HG02840 (cell line): ENCODE data around the gene CNR1.

Experiments used
- ATAC-seq: cut with Tn5 transposase; IDR thresholded peaks from one replicate; pipeline ENCODE4 v1.9.1; 2021; ENCODE audit warnings: mild to moderate bottlenecking, moderate library complexity, moderate number of reproducible peaks; ENCODE audit not compliant: unreplicated experiment, low FRiP score

The CNR1 gene

DNA sequence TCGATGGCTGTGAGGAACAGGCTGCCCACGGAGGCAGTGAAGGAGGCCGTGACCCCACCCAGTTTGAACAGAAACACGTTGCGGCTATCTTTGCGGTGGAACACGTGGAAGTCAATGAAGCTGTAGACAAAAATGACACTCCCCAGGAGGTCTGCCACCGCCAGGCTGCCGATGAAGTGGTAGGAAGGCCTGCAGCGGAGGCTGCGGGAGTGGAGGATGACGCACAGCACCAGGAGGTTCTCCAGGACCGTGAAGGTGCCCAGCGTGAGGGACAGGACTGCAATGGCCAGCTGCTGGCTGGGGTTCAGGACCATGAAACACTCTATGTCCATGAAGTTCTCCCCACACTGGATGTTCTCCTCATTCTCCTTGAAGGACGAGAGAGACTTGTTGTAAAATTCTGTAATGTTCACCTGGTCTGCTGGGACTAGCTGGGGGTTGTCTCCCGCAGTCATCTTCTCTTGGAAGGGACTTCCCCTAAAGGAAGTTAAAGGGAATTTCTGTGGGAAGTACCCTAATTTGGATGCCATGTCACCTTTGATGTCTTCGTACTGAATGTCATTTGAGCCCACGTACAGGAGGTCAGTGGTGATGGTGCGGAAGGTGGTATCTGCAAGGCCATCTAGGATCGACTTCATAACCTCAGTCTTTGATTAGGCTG is 21.4 kb downstream of the CNR1 start:
- ATAC-seq: no peak

DNA sequence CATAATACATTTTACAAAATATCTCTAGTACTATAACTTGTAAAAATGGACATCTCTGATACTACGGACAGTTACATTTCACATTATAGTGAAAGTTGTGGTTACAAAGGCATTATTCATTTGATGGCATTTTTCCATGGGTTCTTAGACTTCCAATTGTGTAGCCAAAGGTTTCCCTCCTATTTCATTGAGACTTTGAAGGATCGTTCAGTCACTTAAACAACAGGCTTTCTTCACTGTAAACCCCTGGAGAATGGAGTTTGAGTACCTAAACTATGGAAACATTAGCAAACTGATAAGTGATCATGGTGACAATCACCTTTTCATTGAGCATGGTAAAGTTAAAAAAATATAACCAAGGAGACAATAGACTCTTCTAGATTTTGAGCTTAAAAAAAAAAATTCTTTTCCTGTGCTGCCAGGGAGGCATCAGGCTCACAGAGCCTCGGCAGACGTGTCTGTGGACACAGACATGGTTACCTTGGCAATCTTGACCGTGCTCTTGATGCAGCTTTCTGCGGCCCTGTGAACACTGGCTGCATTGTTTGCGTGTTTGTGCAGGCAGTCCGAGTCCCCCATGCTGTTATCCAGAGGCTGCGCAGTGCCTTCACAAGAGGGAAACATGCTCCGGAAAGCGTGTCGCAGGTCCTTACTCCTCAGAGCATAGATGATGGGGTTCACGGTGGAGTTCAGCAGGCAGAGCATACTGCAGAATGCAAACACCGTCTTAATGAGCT is 22.6 kb downstream of the CNR1 start:
- no peak for ATAC-seq

DNA sequence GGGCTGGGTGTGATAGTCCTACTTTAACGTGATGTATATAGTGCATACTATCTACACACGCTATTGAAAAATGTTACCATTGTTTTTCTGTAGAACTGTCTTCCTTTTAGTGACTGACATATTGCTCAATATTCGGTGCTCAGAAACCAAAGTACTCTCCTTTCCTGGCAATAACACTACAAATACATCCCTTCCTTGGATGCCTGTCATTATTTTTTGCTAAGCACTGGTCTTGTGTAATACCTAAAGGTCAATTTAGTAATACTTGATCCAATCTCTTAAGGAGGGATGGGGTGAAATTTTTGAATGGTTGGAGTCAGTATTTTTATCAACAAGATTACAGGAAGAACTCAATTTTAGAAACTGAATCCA is 23.9 kb downstream of the CNR1 start:
- no peak for ATAC-seq

DNA sequence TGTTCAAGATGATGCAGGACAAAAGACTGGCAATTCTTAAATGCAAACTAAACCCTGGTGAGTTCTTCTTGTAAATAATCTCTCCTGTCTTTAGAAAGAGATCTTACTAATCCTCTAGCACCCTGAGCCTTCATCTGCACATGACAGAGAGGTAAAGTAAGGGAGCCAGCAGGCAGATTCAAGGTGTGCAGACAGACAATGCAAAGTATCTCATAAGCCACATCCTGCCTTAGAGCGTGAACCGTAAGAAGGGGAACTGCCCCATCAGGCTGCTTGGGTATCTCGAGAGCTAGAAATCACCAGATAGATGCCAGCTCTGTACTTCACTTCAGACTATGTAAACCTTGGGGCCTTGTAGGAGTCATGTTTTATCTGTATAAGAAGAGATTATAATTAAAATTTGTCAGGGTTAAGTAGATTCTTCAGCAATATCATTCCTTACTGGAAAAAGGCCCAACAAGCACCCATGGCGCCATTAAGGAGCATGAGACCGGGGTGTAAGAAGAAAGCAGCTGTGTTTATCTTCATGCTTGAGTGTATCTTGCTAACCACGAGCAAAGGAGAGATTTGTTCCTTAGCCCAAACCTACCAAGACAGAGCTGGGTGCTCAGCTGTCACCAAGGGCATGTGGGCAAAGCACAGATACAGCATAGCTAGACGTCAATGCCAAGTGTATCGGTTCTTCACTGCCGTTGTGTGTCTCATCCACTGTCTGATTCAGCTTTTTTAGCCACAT is 24.4 kb downstream of the CNR1 start:
- peak; percentile 94 for ATAC-seq

DNA sequence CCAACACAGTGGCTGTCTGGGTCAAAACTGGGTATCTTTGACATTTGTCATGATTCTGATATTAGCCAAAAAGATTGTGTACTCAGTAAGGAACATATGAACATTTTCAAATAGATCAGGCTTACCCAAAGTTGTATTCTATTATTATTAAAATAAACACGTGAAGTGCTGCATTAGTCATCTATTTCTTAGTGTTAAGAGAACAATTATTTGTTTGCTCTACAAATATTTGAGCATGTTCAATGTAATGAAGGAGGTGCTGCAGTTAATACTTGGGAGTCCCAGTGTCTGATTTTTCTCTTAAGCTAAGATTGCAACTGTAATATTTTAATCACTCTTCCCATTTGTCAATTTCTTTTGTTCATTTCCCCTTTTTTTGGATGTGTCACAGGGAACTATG is 28.2 kb downstream of the CNR1 start:
- no peak for ATAC-seq

DNA sequence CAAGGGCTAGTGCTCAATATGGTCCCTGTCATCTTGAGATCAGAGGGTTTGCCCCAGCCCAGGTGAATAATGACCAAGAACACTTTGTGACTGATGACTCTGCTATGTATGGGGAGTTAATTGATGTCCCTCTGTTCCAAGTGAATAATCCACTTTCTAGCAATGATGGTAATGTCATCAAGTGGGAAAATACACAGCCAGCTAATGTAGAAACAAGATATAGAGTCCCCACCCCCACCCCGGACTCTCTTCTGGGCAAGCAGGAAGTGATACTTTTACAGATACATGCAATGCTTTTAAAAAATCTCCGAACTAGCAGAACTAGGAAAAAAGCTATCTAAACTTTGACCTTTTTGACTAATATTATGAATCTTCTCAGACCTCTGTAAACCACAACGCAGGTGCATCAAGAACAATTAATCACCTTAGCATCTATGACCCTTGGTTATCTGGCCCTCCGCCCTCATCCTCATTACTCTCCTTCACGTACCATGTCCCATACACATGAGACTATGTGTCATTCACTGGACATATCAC is 30.5 kb downstream of the CNR1 start:
- ATAC-seq: peak; percentile 71

DNA sequence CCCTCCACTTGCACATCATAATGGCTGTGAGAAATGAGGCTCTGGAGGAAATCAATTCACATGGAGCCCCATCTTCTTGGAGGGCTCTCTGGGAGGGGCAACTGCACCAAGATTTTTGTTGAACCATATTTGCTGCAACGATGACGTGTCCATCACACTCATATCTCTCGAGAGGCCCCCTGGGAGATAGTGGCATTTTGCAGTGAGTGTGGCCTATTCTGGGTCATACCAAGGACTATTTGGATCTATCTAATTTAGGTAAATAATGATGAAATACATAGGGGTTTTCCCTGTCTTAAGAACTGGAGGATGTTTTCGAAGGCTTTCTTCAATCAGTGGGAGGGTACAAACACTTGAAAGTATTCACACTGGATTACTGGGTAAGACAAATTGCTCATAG is 31.6 kb downstream of the CNR1 start:
- no peak for ATAC-seq

DNA sequence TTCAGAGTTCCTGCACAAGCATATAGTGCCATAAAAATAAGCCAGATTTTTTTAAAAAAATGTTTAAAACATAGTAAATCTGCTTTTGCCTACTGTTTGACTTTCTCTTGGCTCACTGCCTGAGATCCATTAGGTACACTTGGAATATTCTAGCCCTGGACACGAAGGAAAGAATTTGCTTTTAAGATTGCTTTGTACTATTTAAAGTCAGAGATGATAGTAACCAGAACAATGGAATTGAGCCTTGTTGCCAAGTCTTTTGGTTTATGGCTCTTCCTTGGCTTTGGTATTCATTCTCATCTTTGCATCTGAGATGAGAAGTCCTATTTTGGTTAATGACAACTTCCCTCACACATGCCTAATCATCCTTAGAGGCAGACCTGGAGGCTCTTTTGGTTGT is 32.4 kb downstream of the CNR1 start:
- ATAC-seq: no peak

DNA sequence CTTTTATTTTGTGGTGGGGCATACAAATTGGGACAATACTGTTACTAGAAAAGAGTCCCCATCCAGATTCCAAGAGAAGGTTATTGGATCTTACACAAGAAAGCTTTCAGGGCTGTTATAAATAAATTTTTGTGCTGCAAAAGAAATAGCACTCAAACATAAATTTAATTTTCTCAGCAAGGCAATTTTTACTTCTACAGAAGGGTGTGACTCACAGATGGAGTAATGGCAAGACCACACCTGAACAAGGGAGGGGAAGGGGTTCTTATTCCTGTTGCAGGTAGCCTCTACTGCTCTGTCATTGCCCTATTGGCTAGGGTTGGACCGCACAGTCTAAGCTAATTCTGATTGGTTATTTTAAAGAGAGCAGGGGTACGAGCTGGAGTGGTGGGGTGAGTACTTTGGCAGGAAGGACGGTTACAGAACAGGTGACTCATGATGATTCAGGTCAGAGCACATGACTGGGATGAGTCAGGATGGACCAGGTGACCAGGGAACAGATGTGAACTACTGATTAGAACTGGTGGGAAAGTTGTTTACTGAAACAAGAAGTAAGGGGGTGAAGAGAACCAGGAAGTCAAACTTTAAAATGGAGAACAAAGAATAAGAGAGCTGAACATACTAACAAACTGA is 41.1 kb downstream of the CNR1 start:
- no peak for ATAC-seq

DNA sequence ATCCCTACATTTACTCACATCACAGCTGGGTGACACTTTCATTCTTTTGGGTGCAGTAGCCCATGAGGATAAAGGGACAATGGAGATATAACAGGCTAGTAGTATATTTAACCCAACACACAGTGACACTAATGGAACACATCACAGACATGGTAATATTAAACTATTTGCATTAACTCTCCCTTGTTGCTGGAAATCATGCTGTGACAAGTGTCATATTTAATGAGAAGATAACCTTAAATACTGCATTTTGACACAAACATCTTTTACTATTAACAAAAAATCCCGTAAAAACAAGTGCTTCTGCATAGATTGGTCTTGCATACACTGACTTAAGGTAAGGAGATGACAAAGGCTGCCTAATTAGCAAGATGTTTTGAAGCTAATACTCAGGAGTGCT is 45.5 kb downstream of the CNR1 start:
- ATAC-seq: no peak

DNA sequence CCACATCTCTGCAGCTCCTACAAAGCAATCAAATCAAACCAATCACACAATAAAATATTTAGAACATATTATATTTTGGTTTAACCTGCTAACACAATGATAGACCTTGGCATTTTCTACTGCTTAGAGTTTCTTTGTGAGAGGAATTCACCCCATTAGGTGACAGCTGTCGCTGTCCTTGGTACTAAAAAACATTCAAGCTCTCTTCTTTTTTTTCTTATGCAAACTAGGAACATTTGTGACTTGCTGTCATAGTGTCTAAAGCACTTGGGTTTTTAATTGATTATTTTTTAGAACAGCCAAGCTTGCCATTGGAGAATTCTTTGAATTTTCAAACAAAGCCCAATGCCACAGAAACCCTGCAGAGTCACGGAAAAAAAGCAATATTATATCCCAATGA is 46.4 kb downstream of the CNR1 start:
- no peak for ATAC-seq

DNA sequence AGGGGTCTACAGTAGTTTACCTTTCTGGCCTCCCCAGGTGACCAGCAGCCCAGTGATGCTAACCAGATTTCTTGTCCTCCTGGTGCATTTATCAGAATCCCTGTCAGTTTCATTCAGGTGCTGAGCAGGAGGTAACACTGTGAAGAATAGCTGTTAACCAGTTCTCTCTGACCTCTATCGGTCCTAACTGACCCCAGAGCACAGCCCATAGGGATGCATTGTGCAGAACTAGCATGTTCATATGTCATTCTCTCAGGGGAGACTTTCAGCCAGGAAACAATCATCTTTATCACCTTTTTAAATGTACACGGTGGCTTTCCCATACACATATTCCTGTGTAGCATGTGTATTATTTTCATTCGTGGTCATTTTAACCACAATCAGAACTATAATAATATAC is 49.9 kb downstream of the CNR1 start:
- ATAC-seq: no peak

DNA sequence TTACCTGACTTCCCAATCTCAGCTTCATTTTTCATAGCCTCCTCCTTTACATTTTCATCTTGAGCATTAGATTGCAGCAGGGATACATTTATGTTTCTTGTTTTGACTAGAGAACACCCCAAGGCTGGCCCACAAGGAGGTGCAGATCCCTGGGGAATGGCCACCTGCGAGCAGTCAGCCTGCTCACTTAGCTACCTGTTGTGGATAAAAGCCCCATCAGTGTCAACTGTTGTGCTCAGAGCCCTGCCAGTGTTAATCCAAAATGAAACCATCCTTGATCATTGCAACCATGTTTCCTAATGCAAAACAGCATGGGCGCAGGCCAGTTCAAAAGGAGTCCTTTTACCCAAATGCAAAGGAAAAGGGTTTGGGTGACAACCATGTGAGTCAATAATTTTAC is 50.8 kb downstream of the CNR1 start:
- ATAC-seq: no peak

DNA sequence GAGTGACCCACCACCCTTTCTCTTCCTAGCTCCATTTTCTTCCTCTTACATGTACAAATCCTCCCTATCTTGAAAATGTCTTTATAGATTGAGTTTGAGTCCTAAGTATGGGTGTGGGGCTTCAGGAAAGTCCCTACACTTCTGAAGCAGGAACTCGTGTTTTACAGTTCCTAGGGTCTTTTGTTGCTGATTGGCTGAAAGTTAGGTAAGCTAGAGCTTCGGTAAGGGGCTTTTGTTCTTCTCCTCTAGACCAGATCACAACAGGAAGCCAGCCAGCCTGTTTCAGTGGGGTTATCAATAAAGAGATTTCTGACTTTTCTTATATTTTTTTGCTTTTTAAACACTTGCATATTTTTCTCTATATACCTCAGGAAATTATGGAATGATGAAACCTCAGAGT is 51.3 kb downstream of the CNR1 start:
- no peak for ATAC-seq

DNA sequence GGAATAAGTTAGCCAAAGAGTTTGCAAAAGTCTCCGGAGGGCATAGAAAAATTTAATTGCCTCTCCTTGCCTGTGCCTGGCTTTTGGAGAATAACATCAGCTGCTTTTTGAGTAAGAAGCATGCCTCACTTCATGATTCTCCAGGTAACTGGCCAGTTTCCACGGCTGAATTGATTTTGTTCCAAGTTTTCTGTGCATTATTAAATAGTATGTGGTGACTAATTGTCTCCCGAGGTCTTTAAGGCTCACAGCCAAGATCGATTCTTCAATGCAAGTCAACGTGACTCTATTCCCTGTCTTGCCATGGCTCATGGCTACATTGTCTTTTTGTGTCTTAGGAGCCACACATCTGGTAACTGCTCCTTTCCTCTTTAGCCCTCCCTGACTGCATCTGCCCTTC is 54.2 kb downstream of the CNR1 start:
- no peak for ATAC-seq

DNA sequence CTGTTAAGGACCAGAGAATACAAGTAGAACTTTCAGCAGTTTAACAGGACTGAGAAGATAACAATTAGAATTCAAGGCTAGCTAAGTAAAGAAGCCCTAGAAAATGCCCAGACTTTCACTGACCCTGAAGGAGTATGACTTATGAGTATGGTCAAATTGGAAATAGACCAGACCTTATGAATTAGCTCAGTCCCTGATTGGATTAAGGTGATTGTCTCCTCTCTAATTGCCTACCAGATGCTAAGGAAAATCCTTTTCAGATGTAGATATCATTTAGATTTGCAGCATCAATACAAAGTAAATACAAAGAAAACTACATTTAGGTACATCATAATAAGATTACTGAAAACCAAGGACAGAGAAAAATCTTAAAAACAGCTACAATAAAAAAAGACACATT is 58.9 kb downstream of the CNR1 start:
- ATAC-seq: no peak

DNA sequence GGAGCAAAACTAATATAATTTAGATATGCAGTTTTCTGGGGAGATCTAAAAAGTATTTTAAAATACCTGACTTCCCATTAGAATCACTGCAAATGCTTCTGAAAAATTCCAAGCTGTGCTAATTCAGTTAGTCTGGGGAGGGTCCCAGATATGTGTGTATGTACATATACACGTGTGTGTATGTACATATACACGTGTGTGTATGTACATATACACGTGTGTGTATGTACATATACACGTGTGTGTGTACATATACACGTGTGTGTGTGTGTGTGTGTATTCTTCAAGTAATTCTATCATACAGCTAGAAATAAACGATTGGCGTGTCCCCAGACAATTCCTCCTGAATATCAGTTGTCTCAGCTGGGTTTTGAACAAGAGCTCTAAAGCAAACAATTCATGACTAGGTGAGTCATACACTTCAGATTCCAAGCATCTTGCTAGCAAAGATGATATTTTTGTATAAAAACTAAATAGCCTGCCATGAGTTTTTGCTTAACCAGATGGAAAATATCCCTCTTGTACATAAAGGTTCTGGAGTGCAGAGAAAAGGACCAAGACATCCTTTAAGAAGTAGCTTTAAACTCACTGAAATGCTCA is 60.3 kb downstream of the CNR1 start:
- no peak for ATAC-seq
